Activated CD4-positive, CD25-positive, alpha-beta regulatory T cell treated with anti-CD3 and anti-CD28 coated beads, Interleukin-2, amount 50 U/mL, for 16 hours (primary cell): ENCODE results near the gene OSBPL3.

Source experiments
- DNase-seq: peaks from one replicate; pipeline ENCODE4 v3.0.0-alpha.2; 2020; ENCODE audit warnings: low read depth, low spot score

Gene OSBPL3

DNA sequence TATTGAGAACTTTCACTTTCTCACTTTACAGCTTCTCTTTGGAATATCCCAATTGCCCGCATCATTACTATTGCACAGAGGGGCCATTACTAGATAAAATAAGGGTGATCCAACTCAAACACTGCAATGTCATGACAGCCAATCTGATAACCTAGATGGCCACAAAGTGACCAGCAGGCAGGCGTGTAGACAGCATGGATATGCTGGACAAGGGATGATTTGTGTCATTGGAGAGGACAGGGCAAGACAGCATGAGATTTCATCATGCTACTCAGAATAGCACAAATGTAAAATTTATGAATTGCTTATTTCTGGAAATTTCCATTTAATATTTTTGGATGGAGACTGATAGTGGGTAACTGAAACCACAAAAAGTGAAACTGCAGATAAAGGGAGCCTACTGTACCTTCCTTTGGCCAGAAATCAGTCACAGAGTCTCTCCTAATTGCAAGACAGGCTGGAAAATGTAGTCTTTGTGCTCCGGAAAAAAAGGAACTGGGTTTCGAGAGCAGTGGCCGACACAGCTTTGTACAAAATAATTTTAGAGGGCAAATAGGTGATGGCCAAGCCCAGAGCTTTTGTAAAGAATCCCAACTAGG, 216.6 kb downstream of the OSBPL3 start:
- DNase-seq: no peak

GRCh38 chr7:24762771-24763170, 217.2 kb downstream of the OSBPL3 start:
- DNase-seq: no peak

GRCh38 chr7:24760968-24761367, 219.0 kb downstream of the OSBPL3 start:
- DNase-seq: no peak

DNA sequence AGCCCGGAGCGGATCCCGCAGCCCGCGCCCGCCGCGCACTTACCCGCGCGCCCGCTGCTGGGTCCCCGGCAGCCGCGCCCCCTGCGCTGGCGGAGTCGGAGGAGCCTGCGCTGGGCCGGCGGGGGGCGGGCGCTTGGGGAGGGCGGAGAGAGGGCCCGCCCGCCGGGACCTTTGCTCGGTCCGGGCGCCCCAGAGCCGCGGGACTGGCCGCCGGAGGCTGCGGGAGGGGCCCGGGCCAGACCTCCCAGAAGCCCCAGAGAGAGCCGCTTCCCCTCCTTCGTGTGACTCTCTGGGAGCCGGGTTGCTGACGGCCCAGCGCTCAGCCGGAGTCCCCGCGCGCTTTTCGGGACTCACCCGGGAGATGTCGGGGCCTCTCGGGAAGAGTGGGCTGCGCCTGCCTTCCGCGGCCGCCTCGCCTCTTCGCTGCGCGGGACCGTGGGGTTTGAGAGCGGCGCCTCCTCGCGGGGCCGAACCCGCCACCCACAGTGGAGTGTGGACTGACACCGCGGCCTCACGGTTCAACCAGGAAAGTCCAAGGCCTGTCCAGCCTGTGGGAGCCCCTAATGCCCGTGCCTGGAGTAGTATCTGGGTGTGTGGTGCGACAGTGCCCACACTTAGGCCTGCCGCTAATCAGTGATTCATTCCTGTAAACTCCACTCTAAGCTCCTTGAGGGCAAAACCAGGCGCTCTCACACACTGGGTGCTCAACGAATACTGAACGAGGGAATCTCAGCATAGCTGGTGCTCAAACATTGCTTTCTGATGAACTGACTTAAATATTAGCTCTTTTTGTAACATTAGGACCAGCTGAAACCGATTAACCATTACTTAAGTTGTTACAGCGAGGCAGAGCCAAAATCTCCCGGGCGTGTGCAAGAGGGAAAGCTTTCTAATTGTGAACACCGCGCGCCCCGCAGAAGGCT, 222.4 kb downstream of the OSBPL3 start, which contains the start of gene GSDME:
GSDME (minus strand) TSS at position 112 of the 923 bp plus-strand sequence. CDS start 7,690 bp downstream, outside the sequence.
- no peak for DNase-seq

GRCh38 chr7:24756545-24757352, 223.2 kb downstream of the OSBPL3 start:
- no peak for DNase-seq

GRCh38 chr7:24755541-24756407, 224.2 kb downstream of the OSBPL3 start:
- DNase-seq: no peak

- no peak for DNase-seq
These were observed 225.0 kb downstream of the OSBPL3 start for GRCh38 chr7:24754906-24755506.

DNA sequence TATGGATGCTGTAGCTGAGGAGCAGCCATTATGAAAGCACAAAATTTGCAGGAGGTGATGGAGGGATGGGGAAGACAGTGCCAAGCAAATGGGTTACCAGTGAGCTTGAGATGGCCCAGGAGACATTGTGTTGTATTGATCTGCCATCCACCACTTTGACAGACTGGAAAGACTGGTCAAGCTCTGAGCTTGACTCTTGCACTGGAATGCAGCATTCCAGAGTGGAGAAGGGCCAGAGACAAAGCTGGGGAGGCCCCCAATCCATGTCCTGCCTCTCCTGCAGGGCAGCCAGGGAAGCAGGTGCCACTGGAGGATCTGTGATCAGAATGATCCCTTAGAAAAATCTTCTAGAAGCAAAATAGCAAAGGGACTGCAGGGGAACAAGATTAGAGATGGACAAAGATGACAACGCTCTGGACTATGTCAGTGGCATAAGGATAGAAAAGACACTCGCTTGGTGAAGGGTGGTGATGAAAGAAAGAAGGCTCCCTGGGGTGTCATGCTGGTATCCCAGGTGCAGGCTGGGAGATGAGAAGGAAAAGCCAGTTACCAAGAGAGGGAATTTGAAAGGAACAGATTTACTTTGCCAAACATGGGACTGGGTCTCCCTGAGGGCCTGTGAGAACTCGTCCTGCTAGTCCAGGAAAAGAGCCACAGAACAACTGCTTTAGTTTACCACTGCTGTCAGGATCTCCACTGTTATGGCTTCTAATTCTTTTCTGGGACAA, 227.7 kb downstream of the OSBPL3 start:
- no peak for DNase-seq

DNA sequence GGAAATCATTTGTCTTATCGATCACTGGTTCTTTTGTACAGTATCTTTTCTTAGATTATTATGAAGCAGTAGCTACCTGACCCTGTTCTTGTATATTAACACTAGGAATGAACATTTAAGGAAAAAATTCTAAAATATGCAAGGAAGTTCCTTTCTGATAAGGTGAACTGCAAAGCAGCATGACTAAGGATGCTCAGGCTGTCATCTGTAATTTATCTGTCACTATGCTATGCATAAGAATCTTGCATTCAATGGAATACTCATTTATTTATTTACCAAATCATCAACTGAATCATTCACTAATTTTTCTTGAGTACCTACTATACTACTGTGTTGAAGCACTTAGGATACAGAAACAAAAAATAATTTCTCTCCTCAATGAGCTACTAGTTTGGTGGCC, 228.5 kb downstream of the OSBPL3 start:
- no peak for DNase-seq

DNA sequence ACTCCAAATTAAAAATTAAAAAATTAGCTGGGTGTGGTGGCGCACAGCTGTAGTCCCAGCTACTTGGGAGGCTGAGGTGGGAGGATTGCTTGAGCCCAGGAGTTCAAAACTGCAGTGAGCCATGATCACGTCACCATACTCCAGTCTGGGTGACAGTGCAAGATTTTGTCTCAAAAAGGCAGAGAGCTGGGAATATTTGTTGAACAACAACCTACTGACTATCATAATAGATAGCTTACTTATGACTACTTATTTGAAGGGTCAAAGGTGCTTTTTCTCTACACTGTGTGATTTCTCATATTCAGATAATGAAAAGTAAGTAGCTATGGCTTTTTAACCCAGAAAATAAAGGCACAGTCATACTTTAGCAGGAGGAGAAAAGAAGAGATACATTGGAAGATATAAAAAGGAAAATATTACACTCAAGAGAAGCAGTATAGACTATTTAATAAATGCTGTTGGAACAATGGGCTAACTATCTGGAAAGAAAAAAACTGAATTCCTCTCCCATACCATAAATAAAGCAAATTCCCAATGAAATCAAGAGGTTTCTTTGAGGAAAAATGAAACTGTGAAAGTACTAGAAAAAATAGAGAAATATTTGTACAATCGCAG, 229.4 kb downstream of the OSBPL3 start:
- no peak for DNase-seq

DNA sequence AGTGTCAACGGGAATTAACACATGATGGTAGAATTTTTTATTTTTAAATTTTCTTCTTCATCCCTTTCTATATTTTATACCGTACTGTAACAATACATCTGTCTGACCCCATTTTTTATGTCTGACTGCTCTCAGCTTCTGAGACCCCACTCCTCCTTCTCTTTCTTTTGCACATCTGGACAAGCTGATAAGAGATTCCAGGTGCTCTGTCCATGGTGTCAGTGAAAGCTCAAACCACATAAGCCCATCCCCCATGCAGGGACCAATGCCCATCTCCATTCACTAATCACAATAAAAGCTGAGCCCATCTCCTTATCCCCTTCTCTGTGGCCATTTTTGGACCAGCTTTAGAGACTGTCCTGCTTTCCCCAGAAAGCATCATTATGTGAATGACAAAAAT, 231.5 kb downstream of the OSBPL3 start:
- DNase-seq: no peak
